Osteocyte (in vitro differentiated cells): ENCODE results near the gene TNFSF9. TPM values are rescaled to one million over a fixed set of nuclear protein-coding genes. Genes with fewer than 3 reads are reported as not detected.
A peak's percentile ranks its signal among the peaks of the same experiment; 100 is the strongest.
"Not testable (repeated sequence)": the region's sequence is repeated elsewhere in the genome, so short reads cannot be mapped to it uniquely, and the experiment has no call there.

Experiments
- DNase-seq: peaks from one replicate; pipeline ENCODE4 v3.0.0; 2021; ENCODE audit warnings: mixed read lengths; ENCODE audit not compliant: unreplicated experiment; ENCODE audit errors: extremely low spot score
- H3K27ac Mint-ChIP-seq: one replicate; pipeline ENCODE4 v1.8.0; 2021; ENCODE audit warnings: mild to moderate bottlenecking, mixed read lengths; ENCODE audit not compliant: unreplicated experiment
- H3K27me3 Mint-ChIP-seq: one replicate; pipeline ENCODE4 v1.8.0; 2021; ENCODE audit warnings: mixed read lengths; ENCODE audit not compliant: unreplicated experiment
- H3K36me3 Mint-ChIP-seq: one replicate; pipeline ENCODE4 v1.8.0; 2021; ENCODE audit warnings: mixed read lengths; ENCODE audit not compliant: unreplicated experiment
- H3K4me1 Mint-ChIP-seq: one replicate; pipeline ENCODE4 v1.8.0; 2021; ENCODE audit warnings: mixed read lengths; ENCODE audit not compliant: unreplicated experiment
- H3K4me3 Mint-ChIP-seq: one replicate; pipeline ENCODE4 v1.8.0; 2021; ENCODE audit warnings: mild to moderate bottlenecking, moderate library complexity, mixed read lengths; ENCODE audit not compliant: unreplicated experiment
- H3K9me3 Mint-ChIP-seq: one replicate; pipeline ENCODE4 v1.8.0; 2021; ENCODE audit warnings: mixed read lengths; ENCODE audit not compliant: unreplicated experiment
- CTCF ChIP-seq: fragments of 200-600 bp; sonication (generic); IDR thresholded peaks from 2 replicates; pipeline ENCODE4 v1.5.0; 2021; ENCODE audit warnings: antibody characterized with exemption, mild to moderate bottlenecking, moderate library complexity
- total RNA-seq: library from RNA; stranded (reverse); gene quantifications from 2 replicates; pipeline ENCODE4 v1.2.1, GENCODE V29; 2021

The TNFSF9 gene
- total RNA-seq, 1 donor from 2014 or later, result 1.5 TPM

GRCh38 chr19:6540918-6541689 lies 10.3 kb downstream of the TNFSF9 start:
- Mint-ChIP-seq H3K4me3 (no peak overlapping the region), H3K27me3 (no peaks in the 10 kb centered on the region), H3K9me3 (peaks cover 3% of the 10 kb centered on the region), H3K27ac (no peak overlapping the region), H3K4me1 (no peaks in the 10 kb centered on the region), H3K36me3 (no peaks in the 10 kb centered on the region)
- no peak for TF ChIP-seq CTCF
- no peak for DNase-seq

- Mint-ChIP-seq H3K4me3 (no peak overlapping the region), H3K27ac (no peak overlapping the region), H3K36me3 (no peaks in the 10 kb centered on the region), H3K4me1 (no peaks in the 10 kb centered on the region), H3K9me3 (peaks cover 10% of the 10 kb centered on the region), H3K27me3 (no peaks in the 10 kb centered on the region)
- TF ChIP-seq CTCF, result no peak
- no peak for DNase-seq
Measured at GRCh38 chr19:6543866-6544347, 13.1 kb downstream of the TNFSF9 start.

GRCh38 chr19:6550679-6551078 lies 19.9 kb downstream of the TNFSF9 start:
- peaks cover 10% of the 10 kb centered on the region for H3K9me3 Mint-ChIP-seq
- H3K36me3 Mint-ChIP-seq, H3K27me3 Mint-ChIP-seq, H3K27ac Mint-ChIP-seq, H3K4me3 Mint-ChIP-seq, DNase-seq, H3K4me1 Mint-ChIP-seq: not testable (repeated sequence)

GRCh38 chr19:6551091-6551490 lies 20.3 kb downstream of the TNFSF9 start:
- Mint-ChIP-seq H3K4me3 (no peak overlapping the region), H3K4me1 (no peaks in the 10 kb centered on the region), H3K36me3 (no peaks in the 10 kb centered on the region), H3K9me3 (peaks cover 10% of the 10 kb centered on the region), H3K27me3 (peaks cover 2% of the 10 kb centered on the region), H3K27ac (no peak overlapping the region)
- TF ChIP-seq CTCF, result no peak
- no peak for DNase-seq

GRCh38 chr19:6551607-6552450 lies 21.0 kb downstream of the TNFSF9 start:
- no peak overlapping the region for H3K27ac Mint-ChIP-seq
- H3K4me3 Mint-ChIP-seq, result no peak overlapping the region
- peaks cover 6% of the 10 kb centered on the region for H3K9me3 Mint-ChIP-seq
- H3K36me3 Mint-ChIP-seq, result no peaks in the 10 kb centered on the region
- DNase-seq, result no peak
- H3K4me1 Mint-ChIP-seq, result no peaks in the 10 kb centered on the region
- TF ChIP-seq CTCF, result peak; percentile 28
- peaks cover 2% of the 10 kb centered on the region for H3K27me3 Mint-ChIP-seq
